Nephron progenitor cell (in vitro differentiated cells): ENCODE results near the gene EEF1B2.
"Not testable (repeated sequence)": the region's sequence is repeated elsewhere in the genome, so short reads cannot be mapped to it uniquely, and the experiment has no call there.

ENCODE experiments used
- DNase-seq: peaks from one replicate; pipeline ENCODE4 v3.0.0; 2021
- H3K27ac Mint-ChIP-seq: 2 replicates; pipeline ENCODE4 v1.8.0; 2021; ENCODE audit warnings: mild to moderate bottlenecking, moderate library complexity, mixed read lengths
- H3K27me3 Mint-ChIP-seq: 2 replicates; pipeline ENCODE4 v1.8.0; 2021; ENCODE audit warnings: mild to moderate bottlenecking, low read depth, mixed read lengths; ENCODE audit not compliant: poor library complexity
- H3K36me3 Mint-ChIP-seq: 2 replicates; pipeline ENCODE4 v1.8.0; 2021; ENCODE audit warnings: low read depth, mixed read lengths
- H3K4me1 Mint-ChIP-seq: 2 replicates; pipeline ENCODE4 v1.8.0; 2021; ENCODE audit warnings: mixed read lengths
- H3K4me3 Mint-ChIP-seq: 2 replicates; pipeline ENCODE4 v1.8.0; 2021; ENCODE audit warnings: mild to moderate bottlenecking, moderate library complexity, mixed read lengths
- H3K9me3 Mint-ChIP-seq: 2 replicates; pipeline ENCODE4 v1.8.0; 2021; ENCODE audit warnings: mild to moderate bottlenecking, moderate library complexity, mixed read lengths
- CTCF ChIP-seq: fragments of 200-600 bp; sonication (generic); IDR thresholded peaks from 2 replicates; pipeline ENCODE4 v1.5.0; 2021; ENCODE audit warnings: antibody characterized with exemption

The EEF1B2 gene

DNA sequence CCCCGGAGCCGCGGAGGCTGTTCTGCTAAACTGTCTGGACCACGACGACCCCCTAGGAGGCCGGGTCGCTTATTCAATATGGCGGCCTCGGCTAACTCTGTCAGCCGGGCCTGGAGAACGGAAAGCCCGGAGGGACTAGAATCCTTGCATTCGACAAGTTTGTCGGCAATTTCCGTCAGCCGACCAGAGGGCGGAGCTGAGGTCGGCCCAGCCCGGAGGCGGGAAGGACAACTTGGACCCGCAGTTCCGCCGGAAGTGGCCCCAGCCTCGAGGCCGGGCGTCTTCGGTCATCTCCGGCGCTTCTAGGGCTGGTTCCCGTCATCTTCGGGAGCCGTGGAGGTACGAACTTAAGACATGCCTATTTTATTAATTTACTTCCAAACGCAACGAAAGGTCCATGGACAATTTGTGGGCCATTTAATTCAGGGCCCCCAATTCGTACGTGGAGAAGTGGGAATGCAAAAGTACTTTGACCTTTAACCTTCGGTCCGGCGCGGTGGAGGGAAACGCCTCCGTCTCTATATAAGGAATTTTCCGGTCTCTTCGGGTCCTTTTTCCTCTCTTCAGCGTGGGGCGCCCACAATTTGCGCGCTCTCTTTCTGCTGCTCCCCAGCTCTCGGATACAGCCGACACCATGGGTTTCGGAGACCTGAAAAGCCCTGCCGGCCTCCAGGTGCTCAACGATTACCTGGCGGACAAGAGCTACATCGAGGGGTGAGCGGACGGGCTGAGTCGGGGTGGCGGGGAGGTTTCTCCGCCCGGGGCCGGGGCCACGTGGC, at the start of gene EEF1B2, which contains the start of gene NDUFS1:
EEF1B2 (plus strand) TSS at position 550 of the 779 bp plus-strand sequence; CDS start at position 635, 85 bp downstream.
NDUFS1 (minus strand) TSS at position 99 of the 779 bp plus-strand sequence. CDS start 5,766 bp downstream, outside the sequence.
- TF ChIP-seq CTCF = no peak
- Mint-ChIP-seq H3K4me3 (peak within 1 kb of the TSS; percentile 97), H3K9me3 (no peaks in the 10 kb centered on the region), H3K27ac (peak within 1 kb of the TSS; percentile 99), H3K36me3 (peaks cover 47% of the 10 kb centered on the region), H3K4me1 (peaks cover 50% of the 10 kb centered on the region), H3K27me3 (peaks cover 3% of the 10 kb centered on the region)
- DNase-seq = peak; percentile 96

DNA sequence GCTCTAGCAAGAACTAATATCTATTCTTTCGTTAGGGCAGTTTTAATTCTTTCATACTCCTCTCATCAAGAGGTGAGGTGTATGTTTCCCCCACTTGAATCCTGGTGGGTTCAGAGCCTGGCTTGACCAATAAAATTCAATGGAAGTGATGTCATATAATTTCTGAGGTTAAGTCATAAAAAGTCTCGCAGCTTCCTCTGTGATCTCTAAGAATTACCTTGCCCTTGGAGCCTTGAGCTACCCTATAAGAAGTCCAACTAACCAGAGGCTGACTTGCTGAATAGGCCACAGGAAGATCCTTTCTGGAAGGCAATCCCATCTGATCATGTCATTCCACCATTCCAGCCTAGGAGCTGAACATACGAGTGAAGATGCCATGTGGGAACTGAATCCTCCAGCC, 47.6 kb upstream of the EEF1B2 start:
- no peaks in the 10 kb centered on the region for H3K4me1 Mint-ChIP-seq
- no peak for DNase-seq
- H3K4me3 Mint-ChIP-seq = no peak overlapping the region
- peaks cover 42% of the 10 kb centered on the region for H3K36me3 Mint-ChIP-seq
- H3K9me3 Mint-ChIP-seq = peaks cover 5% of the 10 kb centered on the region
- H3K27me3 Mint-ChIP-seq = peaks cover 3% of the 10 kb centered on the region
- no peak for TF ChIP-seq CTCF
- H3K27ac Mint-ChIP-seq = no peak overlapping the region

GRCh38 chr2:206112846-206113547, 46.7 kb upstream of the EEF1B2 start:
- no peak for DNase-seq
- Mint-ChIP-seq H3K27me3 (peaks cover 3% of the 10 kb centered on the region), H3K9me3 (peaks cover 5% of the 10 kb centered on the region), H3K36me3 (peaks cover 49% of the 10 kb centered on the region), H3K27ac (no peak overlapping the region), H3K4me3 (no peak overlapping the region), H3K4me1 (no peaks in the 10 kb centered on the region)
- TF ChIP-seq CTCF = no peak

DNA sequence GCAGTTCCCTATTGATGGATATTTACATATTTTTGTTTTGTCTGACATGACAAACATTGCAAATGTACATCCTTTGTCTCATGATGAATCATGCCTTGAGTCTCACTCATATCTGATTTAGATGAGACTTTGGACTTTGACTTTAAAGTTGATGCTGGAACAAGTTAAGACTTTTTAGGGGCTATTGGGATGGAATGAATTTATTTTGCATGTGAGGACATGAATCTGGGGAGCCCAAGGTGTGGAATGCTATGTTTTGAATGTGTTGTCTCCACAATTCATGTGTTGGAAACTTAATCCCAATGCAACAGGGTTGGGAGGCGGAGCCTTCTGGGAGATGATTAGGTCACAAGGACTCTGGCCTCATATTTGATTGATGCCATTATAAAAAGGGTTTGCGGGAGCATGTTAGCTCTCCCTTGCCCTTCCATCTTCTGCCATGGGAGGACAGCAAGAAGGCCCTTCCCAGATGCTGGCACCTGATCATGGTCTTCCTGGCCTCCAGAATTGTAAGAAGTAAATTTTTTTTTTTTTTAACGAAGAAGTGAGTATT, 44.6 kb upstream of the EEF1B2 start:
- Mint-ChIP-seq H3K27me3 (no peaks in the 10 kb centered on the region), H3K27ac (no peak overlapping the region), H3K9me3 (peaks cover 5% of the 10 kb centered on the region), H3K4me3 (no peak overlapping the region), H3K4me1 (no peaks in the 10 kb centered on the region), H3K36me3 (peaks cover 54% of the 10 kb centered on the region)
- TF ChIP-seq CTCF = no peak
- DNase-seq = no peak

DNA sequence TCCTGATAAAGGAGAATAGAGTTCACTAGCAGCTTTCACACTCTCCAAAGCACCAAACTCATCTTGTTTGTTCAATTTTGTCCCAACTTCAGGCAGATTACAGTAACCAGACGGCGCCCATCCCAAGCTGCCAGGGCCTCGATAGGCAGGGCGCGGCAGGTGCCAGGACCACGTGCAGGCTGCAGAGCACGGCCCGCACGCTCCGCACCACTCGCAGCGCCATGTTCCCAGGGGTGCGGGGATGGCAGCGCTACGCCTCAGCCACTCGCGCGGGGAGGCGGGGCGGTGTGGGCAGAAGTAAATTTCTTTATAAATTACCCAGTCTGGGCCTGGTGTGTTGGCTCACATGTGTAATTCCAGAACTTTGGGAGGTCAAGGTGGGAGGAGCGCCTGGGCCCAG, 43.4 kb upstream of the EEF1B2 start:
- TF ChIP-seq CTCF = no peak
- no peak overlapping the region for H3K27ac Mint-ChIP-seq
- DNase-seq = no peak
- H3K36me3 Mint-ChIP-seq = peaks cover 66% of the 10 kb centered on the region
- no peaks in the 10 kb centered on the region for H3K27me3 Mint-ChIP-seq
- no peaks in the 10 kb centered on the region for H3K4me1 Mint-ChIP-seq
- peaks cover 7% of the 10 kb centered on the region for H3K9me3 Mint-ChIP-seq
- no peak overlapping the region for H3K4me3 Mint-ChIP-seq

DNA sequence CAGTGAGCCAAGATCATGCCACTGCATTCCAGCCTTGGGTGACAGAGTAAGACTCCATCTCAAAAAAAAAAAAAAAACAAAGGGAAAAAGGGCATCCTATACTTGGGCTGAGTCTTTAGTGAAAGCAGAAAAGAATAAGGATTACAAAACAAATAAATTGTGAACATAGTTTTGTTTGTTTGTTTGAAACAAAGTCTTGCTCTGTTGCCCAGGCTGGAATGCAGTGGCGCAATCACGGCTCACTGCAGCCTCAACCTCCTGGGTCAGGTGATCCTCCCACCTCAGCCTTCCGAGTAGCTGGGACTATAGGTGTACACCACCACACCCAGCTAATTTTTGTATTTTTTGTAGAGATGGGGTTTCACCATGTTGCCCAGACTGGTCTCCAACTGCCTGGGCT, 37.1 kb upstream of the EEF1B2 start:
- H3K27ac Mint-ChIP-seq, H3K4me1 Mint-ChIP-seq, DNase-seq, H3K9me3 Mint-ChIP-seq, H3K4me3 Mint-ChIP-seq, H3K27me3 Mint-ChIP-seq: not testable (repeated sequence)
- H3K36me3 Mint-ChIP-seq = peaks cover 70% of the 10 kb centered on the region
